ENCODE measurements around the gene FCN3.
A peak's percentile ranks its signal among the peaks of the same experiment; 100 is the strongest.

Gene FCN3

DNA sequence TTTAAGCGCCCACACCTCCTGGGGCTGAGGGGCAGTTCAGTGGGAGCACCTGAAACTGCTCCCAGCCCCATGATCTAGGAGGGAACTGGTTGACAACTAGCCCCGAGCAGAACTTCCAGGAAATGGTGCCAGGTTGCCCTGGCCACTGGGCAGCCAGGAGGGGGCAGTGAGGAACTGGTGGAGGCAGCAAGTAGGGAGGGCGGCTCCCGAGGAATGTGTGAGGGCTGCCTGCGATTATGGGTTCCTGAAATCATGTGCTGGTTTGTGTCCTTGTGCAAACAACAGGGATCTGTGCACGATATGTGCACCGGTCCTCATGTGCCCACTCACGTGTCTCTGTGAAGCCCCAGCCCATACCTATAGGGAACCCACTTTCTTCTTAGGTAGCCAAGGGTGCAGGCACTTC, 27.7 kb upstream of the FCN3 start:
- Mint-ChIP-seq H3K9me3 (no peaks in the 10 kb centered on the region), H3K36me3 (ENCODE audit: low read depth) (peaks cover 6% of the 10 kb centered on the region), H3K27me3 (ENCODE audit: low read depth) (peaks cover 4% of the 10 kb centered on the region), H3K4me1 (peaks cover 82% of the 10 kb centered on the region), H3K4me3 (no peak overlapping the region), H3K27ac (peak overlapping the region; percentile 97 to 99 (median 97))
- TF ChIP-seq, protein P1, sequence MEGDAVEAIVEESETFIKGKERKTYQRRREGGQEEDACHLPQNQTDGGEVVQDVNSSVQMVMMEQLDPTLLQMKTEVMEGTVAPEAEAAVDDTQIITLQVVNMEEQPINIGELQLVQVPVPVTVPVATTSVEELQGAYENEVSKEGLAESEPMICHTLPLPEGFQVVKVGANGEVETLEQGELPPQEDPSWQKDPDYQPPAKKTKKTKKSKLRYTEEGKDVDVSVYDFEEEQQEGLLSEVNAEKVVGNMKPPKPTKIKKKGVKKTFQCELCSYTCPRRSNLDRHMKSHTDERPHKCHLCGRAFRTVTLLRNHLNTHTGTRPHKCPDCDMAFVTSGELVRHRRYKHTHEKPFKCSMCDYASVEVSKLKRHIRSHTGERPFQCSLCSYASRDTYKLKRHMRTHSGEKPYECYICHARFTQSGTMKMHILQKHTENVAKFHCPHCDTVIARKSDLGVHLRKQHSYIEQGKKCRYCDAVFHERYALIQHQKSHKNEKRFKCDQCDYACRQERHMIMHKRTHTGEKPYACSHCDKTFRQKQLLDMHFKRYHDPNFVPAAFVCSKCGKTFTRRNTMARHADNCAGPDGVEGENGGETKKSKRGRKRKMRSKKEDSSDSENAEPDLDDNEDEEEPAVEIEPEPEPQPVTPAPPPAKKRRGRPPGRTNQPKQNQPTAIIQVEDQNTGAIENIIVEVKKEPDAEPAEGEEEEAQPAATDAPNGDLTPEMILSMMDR (IDR thresholded peaks at IDR 0.05; ENCODE audit: unreplicated experiment in 3 of 3), result peak; percentile 17 to 47 (median 37)

DNA sequence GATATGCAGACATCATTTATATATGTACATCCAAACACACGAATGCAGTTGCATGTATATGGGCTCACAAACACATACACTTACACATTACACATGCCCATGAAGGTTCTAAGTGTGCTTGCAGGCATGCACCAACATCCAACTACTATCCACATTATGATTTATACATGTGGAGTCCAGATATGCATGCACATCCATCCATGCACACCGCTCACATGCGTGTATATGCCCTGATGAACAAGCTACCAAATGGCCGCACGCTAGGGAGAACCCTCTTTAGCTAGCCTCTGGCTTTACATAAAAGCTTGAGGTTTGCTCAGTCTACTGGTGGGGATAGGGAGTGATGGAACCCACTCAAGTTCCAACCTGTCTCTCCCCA, 26.3 kb upstream of the FCN3 start:
- Mint-ChIP-seq H3K4me1 (peaks cover 74% of the 10 kb centered on the region), H3K4me3 (no peak overlapping the region), H3K27me3 (ENCODE audit: low read depth) (peaks cover 4% of the 10 kb centered on the region), H3K27ac (peak overlapping the region; percentile 16 to 18 (median 17)), H3K36me3 (ENCODE audit: low read depth) (no peaks in the 10 kb centered on the region), H3K9me3 (no peaks in the 10 kb centered on the region)
- TF ChIP-seq, protein P1 (IDR thresholded peaks at IDR 0.05; ENCODE audit: unreplicated experiment in 3 of 3), result no peak

DNA sequence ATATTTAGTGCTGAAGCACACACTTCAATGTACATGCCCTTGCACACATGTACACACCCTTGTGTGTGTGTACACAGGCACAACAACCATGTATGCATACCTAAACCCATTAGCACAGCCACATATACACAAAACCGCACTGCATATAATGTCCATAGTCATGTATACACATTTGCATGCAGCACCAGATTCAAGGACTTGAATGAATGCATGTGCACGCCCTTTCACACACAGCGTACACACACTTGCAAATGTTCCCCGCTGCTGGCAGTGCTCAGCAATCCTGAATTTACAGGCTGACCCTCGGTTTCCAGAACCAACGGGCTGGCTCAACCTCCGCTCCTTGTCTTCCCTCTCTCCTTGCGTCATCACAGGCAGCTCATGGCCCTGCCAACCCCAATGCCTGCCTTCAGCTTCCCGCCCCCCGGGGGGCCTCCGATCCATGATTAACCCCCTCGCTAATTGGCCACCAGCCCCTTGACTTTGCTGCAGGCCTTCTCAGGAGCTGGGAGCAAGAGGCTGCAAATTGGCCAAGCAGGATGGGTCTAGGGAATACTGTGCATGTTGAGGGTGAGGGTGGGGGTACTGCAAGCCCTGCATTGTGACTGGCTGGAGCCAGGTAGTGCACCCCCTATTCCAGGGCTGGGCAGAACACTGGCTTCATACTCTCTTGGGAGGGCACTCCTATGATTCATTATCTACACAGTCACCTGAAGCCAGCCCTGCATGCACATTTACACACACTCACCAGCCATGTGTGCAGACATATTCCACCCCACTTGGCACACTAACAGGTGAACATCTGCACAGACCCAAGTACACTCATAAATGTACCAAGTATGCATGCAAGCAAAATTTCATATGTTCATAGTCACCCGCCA, 25.7 kb upstream of the FCN3 start:
- H3K9me3 Mint-ChIP-seq, result no peaks in the 10 kb centered on the region
- no peaks in the 10 kb centered on the region for H3K36me3 Mint-ChIP-seq (ENCODE audit: low read depth)
- H3K27ac Mint-ChIP-seq, result peak overlapping the region; percentile 17 to 61 (median 18)

DNA sequence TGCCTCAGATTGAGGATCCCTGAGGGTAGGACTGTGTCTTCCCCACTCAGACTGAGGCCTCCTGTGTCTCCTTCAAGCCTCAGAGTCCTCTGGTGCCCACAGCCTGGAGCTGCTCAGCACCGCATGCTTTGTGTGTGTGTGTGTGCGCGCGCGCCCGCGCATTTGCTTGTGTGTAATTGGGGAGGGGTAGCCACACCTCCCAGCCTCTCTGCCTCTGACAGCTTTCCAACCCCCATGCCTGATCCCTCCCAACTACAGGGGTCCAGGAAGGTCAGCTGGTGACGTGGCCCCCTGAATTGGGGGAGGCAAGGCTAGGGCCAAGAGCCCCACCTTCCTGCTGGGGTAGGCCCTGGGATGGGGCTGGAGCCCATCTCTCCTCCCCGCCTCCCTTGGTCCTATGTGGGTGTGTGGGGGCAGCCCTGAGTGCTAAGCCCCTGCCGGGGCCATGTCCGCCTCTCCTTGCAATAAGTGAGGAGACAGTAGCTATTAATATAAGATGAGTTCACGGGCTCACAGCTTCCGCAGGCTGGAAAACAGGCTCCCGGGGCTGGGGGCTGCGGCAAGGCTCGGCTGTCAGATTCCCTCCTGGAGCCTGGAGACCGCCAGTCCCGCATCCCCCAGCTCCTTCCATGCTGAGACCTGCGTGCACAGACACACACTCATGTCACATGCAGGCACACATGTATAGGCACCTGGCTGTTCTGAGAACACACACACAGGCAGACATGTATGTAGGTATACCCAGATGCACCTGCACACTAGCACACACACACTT, 24.8 kb upstream of the FCN3 start:
- TF ChIP-seq, protein P1 (IDR thresholded peaks at IDR 0.05; ENCODE audit: unreplicated experiment in 3 of 3), result no peak
- H3K4me3 Mint-ChIP-seq, result no peak overlapping the region

More for the DNA sequence above, 25.7 kb upstream of the FCN3 start:
- TF ChIP-seq, protein P1 (IDR thresholded peaks at IDR 0.05; ENCODE audit: unreplicated experiment in 3 of 3), result no peak
- Mint-ChIP-seq H3K27me3 (ENCODE audit: low read depth) (peaks cover 4% of the 10 kb centered on the region), H3K4me3 (no peak overlapping the region), H3K4me1 (peaks cover 68% of the 10 kb centered on the region)

DNA sequence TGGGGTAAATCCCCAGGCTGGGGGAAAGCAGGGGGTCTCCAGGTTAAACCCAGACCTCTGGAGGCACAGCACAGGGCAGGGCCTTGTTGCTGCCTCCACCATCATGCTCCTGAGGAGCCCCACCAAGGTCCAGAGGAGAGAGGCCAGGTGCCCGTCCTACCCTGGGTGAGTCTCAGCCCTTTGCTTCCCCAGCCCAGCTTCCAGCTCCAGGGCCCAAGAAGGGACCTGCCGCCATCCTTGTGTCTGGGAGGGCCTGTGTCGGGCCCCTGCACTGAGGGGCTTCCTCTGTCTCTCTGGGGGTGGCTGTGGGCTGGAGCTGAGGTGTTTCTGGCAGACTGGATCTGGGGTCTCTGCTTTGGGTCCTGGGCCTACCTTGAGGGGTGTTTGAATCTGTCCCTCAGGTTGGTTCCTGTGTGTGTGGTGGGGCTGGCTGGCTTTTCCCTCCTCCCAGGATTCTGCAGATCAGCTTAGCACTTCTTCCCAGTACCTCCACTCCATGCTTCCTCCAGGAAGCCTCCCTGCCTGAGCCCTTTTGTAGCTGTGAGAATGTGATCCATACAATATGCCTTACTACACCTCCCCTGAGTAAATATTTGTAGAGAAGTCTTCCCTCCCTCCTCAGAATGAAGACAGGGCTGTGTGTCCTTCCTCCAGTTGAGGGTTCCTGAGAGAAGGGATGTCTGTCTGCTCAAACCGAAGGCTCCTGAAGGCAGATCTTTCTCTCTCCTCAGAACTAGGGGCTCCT, 24.0 kb upstream of the FCN3 start:
- Mint-ChIP-seq H3K27ac (peak overlapping the region; percentile 17 to 61 (median 60)), H3K27me3 (ENCODE audit: low read depth) (peaks cover 4% of the 10 kb centered on the region), H3K36me3 (ENCODE audit: low read depth) (no peaks in the 10 kb centered on the region), H3K4me1 (peaks cover 52% of the 10 kb centered on the region), H3K9me3 (no peaks in the 10 kb centered on the region), H3K4me3 (no peak overlapping the region)
- TF ChIP-seq, protein P1 (IDR thresholded peaks at IDR 0.05; ENCODE audit: unreplicated experiment in 3 of 3), result no peak

More for the DNA sequence above, 24.8 kb upstream of the FCN3 start:
- H3K36me3 Mint-ChIP-seq (ENCODE audit: low read depth), result no peaks in the 10 kb centered on the region
- H3K27me3 Mint-ChIP-seq (ENCODE audit: low read depth), result peaks cover 4% of the 10 kb centered on the region
- H3K9me3 Mint-ChIP-seq, result no peaks in the 10 kb centered on the region
- peak overlapping the region; percentile 17 to 61 (median 60) for H3K27ac Mint-ChIP-seq
- peaks cover 60% of the 10 kb centered on the region for H3K4me1 Mint-ChIP-seq

All from nephron (organoid).